IPS DF 4.7 (cell line): Measurements from ENCODE around the gene NOG.

Experiments
- DNase-seq: peaks from one replicate; pipeline ENCODE4 v3.0.0-alpha.2; 2013; ENCODE audit warnings: low spot score; ENCODE audit errors: extremely low read depth

Gene NOG

DNA sequence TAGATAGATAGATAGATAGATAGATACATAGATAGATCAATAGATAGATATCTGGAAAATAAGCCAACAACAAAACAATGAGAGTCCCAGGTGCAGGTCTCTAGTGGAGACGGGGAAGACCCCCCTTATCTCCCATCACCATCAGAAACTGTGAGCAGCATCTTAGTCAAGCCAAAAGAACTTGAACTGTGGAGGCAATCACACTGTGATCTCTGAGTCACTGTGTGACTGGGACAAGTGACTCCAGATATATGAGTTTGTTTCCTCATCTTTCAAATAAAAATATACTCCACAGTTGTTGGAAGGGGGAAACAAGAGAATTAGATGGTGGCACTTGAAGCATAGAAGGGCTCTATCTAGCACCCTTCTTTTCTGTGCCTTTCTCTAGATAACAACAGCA, 42.1 kb downstream of the NOG start:
- no peak for DNase-seq

- no peak for DNase-seq
Observed at GRCh38 chr17:56636265-56636664, 42.8 kb downstream of the NOG start.

DNA sequence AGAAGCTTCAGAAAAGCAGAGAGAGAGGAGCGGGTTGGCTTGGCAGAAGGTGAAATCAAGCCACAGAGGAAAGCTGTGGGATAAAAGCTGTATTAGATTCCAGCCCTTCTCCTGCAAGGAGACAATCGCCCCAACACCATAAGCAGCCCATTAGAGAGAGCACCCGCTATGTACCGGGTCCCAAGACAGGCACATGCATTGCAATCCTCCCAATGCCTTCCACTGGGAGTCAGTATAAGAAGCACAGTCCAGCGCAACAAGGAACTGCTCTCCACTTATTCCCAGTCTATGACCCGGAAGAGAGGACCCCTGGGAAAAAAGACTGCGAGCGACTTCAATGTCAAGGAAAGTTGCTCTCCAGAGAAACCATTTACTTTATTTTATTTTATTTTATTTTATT, 43.8 kb downstream of the NOG start:
- no peak for DNase-seq

GRCh38 chr17:56638591-56639051, 45.1 kb downstream of the NOG start:
- DNase-seq: no peak

GRCh38 chr17:56639517-56639916, 46.0 kb downstream of the NOG start:
- no peak for DNase-seq

- no peak for DNase-seq
Observed at GRCh38 chr17:56640116-56640515, 46.6 kb downstream of the NOG start.

- DNase-seq: no peak
Observed at GRCh38 chr17:56641373-56641772, 47.9 kb downstream of the NOG start.

DNA sequence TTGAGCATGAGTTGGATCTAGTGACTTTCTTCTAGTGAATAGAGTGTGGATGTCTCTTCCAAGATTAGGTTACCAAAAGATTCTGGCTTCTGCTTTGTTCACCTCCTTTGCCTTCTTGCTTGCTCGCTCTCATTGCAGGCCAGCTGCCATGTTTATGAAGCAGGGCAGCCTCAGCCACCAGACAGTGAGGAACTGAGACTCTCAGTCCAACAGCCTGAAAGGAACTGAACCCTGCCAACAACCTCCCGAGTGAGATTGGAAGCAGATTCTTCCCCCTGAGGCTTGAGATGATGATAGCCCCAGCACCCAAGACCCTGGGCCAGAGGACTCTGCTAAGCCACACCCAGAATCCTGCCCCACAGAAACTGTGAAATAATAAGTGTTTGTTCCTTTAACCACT, 48.4 kb downstream of the NOG start:
- no peak for DNase-seq

- no peak for DNase-seq
Observed at GRCh38 chr17:56642424-56642823, 48.9 kb downstream of the NOG start.
